IPS-18c (cell line): ENCODE results near the gene TIAM1.

Experiments
- H3K4me3 ChIP-seq: 2 replicates; pipeline ENCODE4 v1.7.0; 2013; ENCODE audit warnings: low read depth, mild to moderate bottlenecking, low read length, moderate library complexity; ENCODE audit not compliant: insufficient read depth
- H3K9me3 ChIP-seq: one replicate; pipeline ENCODE4 v1.6.1; 2013; ENCODE audit warnings: mild to moderate bottlenecking, low read length, moderate library complexity; ENCODE audit not compliant: control insufficient read depth, insufficient read depth

The TIAM1 gene

GRCh38 chr21:31299291-31300147 is 44.5 kb downstream of the TIAM1 start:
- Histone ChIP-seq H3K9me3 (no peaks in the 10 kb centered on the region), H3K4me3 (no peak overlapping the region)

DNA sequence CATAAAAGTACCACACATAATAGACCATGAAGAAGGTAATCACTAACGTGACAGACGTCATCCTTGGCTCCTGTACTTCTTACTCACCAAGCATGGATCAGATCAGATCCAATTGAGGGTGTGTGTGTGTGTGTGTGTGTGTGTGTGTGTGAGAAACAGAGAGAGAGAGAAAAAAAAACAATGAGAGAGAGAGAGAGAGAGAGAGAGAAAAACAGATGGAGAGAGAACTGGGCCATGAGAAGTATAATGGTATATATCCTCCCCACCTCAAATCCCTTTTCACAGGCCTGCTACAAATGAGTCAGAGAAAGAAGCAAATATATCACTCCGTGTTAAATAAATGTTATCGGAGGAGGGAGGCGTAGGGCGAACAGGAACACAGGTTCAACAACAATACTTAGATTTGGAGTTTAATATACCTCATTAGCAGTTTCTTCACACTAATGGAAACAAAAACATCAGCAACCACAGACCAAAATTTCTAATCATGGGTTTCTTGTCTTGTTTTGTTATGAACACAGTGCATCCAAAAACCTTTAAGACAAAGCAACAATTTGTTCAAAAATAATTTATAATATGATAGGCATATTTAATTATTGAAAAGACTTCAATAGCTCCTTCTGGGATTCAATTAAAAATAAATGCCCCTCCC is 45.3 kb downstream of the TIAM1 start:
- H3K4me3 ChIP-seq = no peak overlapping the region

GRCh38 chr21:31297806-31298205 is 46.3 kb downstream of the TIAM1 start:
- no peak overlapping the region for H3K4me3 ChIP-seq
- no peaks in the 10 kb centered on the region for H3K9me3 ChIP-seq

More for the DNA sequence above, 45.3 kb downstream of the TIAM1 start:
- no peaks in the 10 kb centered on the region for H3K9me3 ChIP-seq

GRCh38 chr21:31295676-31296075 is 48.4 kb downstream of the TIAM1 start:
- H3K4me3 ChIP-seq = no peak overlapping the region
- H3K9me3 ChIP-seq = peaks cover 2% of the 10 kb centered on the region

DNA sequence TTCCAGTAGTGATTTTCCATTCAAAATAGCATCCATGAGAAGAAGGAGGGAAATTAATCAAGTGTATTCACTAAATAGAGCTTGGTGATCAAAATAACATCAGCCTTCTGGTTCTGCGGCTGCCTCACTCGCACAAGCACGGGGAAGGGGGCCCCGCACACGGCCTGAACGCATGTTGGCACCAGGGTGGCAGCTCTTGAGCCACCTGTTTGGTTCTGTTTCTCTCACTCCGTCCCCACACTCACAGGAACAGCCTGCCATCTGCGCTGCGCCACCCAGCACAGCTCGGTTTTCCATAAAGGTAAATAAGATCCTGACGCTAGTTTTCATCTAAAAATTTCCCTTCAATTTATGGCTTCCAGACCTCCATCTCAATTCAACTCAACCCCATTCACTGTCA is 49.4 kb downstream of the TIAM1 start:
- H3K9me3 ChIP-seq = peaks cover 2% of the 10 kb centered on the region
- H3K4me3 ChIP-seq = no peak overlapping the region

DNA sequence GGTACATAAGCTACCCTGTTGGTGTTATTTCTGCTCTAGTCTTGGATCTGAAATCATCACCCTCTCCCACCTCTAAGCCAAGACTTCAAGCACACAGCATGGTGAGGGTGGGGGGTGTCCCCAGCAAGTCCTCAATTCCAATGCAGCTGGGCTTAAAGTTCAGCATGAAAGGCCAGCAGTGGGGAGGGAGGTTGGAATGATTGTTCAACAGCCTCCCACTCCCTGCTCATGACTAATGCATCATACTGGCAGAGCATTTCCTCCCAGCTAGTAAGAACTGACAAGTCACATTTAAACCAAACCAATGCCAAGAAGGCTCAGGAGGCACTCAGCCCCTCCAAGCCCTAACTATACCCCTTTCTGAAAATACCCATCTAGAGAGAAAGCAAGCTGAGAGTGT is 50.1 kb downstream of the TIAM1 start:
- H3K4me3 ChIP-seq = no peak overlapping the region
- peaks cover 2% of the 10 kb centered on the region for H3K9me3 ChIP-seq

DNA sequence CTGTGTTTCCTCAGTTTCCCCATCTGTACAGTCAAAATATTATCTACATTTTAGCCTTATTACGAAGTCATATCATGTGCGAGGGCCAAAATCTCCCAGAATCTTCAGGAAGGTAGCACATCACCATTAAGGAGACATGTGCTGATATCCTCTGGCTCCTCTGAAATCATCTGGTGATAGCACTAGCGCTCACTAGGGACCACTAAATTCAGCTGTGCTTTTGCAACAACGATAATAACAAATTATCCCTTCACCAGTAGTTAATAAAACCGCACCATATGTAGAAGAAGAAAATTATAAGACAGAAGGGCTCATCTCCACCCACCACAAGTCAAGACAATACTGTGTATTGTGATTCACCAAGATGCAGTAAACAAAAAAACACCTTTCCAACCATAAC is 53.3 kb downstream of the TIAM1 start:
- no peak overlapping the region for H3K4me3 ChIP-seq
- peaks cover 5% of the 10 kb centered on the region for H3K9me3 ChIP-seq

DNA sequence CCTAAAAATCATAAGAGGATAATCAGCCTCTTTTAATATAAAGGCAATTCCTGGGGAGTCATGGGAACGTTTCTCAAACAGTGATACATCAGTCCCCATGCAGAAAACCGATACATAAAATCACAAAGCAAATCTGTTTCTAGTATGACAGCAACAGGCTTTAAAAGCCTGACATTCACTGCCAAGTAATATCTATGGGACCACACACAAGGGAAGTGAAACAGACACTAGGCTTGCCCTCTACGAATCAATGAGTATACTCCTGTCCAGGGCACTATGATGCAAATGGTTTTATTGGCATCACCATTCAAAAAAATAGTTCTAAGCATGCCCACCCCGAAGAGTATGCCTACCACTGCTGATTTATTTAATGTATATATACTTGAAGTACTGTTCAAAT is 54.4 kb downstream of the TIAM1 start:
- no peak overlapping the region for H3K4me3 ChIP-seq

DNA sequence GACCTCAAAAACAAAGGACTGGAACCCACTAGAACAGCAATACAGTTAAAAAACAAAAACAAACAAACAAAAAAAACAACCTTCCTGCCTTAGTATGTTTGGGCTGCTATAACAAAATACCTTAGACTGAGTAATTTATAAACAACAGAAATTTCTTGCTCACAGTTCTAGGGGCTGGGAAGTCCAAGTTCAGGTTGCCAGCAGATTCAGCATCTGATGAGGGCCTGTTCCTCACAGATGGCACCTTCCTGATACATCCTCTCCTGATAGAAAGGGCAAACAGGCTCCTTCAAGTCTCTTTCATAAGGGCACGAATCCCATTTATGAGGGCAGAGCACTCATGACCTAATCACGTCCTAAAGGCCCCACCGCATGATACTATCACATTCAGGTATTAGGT is 55.9 kb downstream of the TIAM1 start:
- H3K4me3 ChIP-seq = no peak overlapping the region
- peaks cover 5% of the 10 kb centered on the region for H3K9me3 ChIP-seq

More for the DNA sequence above, 54.4 kb downstream of the TIAM1 start:
- H3K9me3 ChIP-seq = peaks cover 5% of the 10 kb centered on the region

GRCh38 chr21:31287201-31287600 is 56.9 kb downstream of the TIAM1 start:
- H3K9me3 ChIP-seq = peaks cover 3% of the 10 kb centered on the region
- H3K4me3 ChIP-seq = no peak overlapping the region

GRCh38 chr21:31286621-31287020 is 57.4 kb downstream of the TIAM1 start:
- Histone ChIP-seq H3K9me3 (peaks cover 3% of the 10 kb centered on the region), H3K4me3 (no peak overlapping the region)

- Histone ChIP-seq H3K4me3 (no peak overlapping the region), H3K9me3 (peaks cover 3% of the 10 kb centered on the region)
These were observed 59.2 kb downstream of the TIAM1 start for GRCh38 chr21:31284797-31285397.

GRCh38 chr21:31283025-31283424 is 61.0 kb downstream of the TIAM1 start:
- H3K9me3 ChIP-seq = no peaks in the 10 kb centered on the region
- H3K4me3 ChIP-seq = no peak overlapping the region

- H3K4me3 ChIP-seq = no peak overlapping the region
- no peaks in the 10 kb centered on the region for H3K9me3 ChIP-seq
These were observed 61.9 kb downstream of the TIAM1 start for GRCh38 chr21:31282095-31282709.

DNA sequence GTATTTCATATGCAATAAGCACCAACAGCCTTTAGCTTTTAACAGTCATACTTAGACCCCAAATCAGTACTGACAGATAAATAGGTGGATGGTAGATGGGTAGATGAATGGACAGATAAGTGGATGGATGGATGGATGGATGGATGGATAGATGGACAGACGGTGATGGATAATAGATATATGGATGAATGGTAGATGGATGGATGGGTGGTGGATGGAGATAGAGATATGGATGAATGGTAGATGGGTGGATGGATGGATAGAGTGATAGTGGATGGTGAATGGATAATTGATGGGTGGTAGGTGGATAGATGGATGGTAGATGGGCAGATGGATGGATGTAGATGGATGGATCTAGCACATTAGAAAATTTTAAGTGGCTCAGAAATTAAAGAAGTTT is 62.5 kb downstream of the TIAM1 start:
- no peak overlapping the region for H3K4me3 ChIP-seq

DNA sequence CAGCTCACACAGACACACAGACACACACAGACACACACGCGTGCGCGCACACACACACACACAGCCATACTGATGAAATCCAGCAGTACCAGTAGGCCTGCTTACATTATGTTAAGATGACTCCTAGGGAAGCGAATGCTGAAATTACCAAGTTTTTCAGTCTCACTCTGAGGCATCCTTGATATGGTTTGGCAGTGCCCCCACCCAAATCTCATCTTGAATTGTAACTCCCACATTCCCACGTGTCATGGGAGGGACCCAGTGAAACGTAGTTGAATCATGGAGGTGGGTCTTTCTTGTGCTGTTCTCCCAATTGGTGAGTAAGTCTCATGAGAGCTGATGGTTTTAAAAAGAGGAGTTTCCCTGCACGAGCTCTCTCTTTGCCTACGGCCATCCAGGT is 64.1 kb downstream of the TIAM1 start:
- no peak overlapping the region for H3K4me3 ChIP-seq
- H3K9me3 ChIP-seq = no peaks in the 10 kb centered on the region

More for the DNA sequence above, 62.5 kb downstream of the TIAM1 start:
- H3K9me3 ChIP-seq = no peaks in the 10 kb centered on the region

DNA sequence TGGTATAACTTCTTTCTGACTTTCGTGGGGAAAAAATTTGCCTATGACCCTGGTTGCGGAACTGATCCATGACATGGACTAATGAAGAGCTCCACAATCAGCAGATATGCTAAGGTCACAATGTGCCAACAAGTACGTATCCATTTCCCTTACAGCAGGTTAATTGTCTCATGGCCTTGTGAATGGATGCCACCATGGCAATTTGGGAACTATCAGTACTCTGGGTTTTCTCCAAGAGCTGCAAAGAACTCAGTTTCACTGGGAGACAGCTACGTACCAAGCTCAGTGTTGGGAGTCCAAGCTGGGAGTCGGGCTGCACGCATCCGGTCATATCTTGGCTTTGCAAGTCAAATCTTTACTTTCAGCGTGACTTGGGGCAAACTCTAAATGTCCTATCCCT is 64.8 kb downstream of the TIAM1 start:
- Histone ChIP-seq H3K4me3 (no peak overlapping the region), H3K9me3 (no peaks in the 10 kb centered on the region)
